Stimulated activated CD8-positive, alpha-beta memory T cell treated with anti-CD3 and anti-CD28 coated beads, Interleukin-12 subunit alpha, Interleukin-12 subunit beta, amount 100 ng/mL, for 4 hours (primary cell): Measurements from ENCODE around the gene ANKRD33.

ENCODE experiments used
- DNase-seq: peaks from one replicate; pipeline ENCODE4 v3.0.0-alpha.2; 2020; ENCODE audit warnings: low read depth

ANKRD33 gene

GRCh38 chr12:51887476-51888315 lies at the start of gene ANKRD33:
TSS of gene ANKRD33 (plus strand) at chr12:51888103. CDS start at chr12:51888187, 84 bp downstream.
- DNase-seq: no peak

GRCh38 chr12:51838762-51839161 lies 49.1 kb upstream of the ANKRD33 start:
- no peak for DNase-seq

- no peak for DNase-seq
Measured at GRCh38 chr12:51839310-51839947, 48.5 kb upstream of the ANKRD33 start.

GRCh38 chr12:51840966-51841365 lies 46.9 kb upstream of the ANKRD33 start:
- no peak for DNase-seq

GRCh38 chr12:51841727-51842126 lies 46.2 kb upstream of the ANKRD33 start:
- no peak for DNase-seq

GRCh38 chr12:51844854-51845253 lies 43.0 kb upstream of the ANKRD33 start:
- DNase-seq: no peak

GRCh38 chr12:51845482-51845881 lies 42.4 kb upstream of the ANKRD33 start:
- no peak for DNase-seq

- DNase-seq: no peak
Measured at GRCh38 chr12:51846271-51846691, 41.6 kb upstream of the ANKRD33 start.

- DNase-seq: peak; percentile 25
Measured at GRCh38 chr12:51846911-51847642, 40.8 kb upstream of the ANKRD33 start.

GRCh38 chr12:51847643-51848325 lies 40.1 kb upstream of the ANKRD33 start:
- DNase-seq: no peak

GRCh38 chr12:51848326-51848727 lies 39.6 kb upstream of the ANKRD33 start, which contains the start of gene FIGNL2:
TSS of gene FIGNL2 (minus strand) at chr12:51848718. CDS start at chr12:51822413, 26,305 bp downstream.
- DNase-seq: no peak

GRCh38 chr12:51848841-51849735 lies 38.8 kb upstream of the ANKRD33 start:
- no peak for DNase-seq

- DNase-seq: no peak
Measured at GRCh38 chr12:51850081-51850964, 37.6 kb upstream of the ANKRD33 start.

- no peak for DNase-seq
Measured at GRCh38 chr12:51850965-51851299, 37.0 kb upstream of the ANKRD33 start.

GRCh38 chr12:51851413-51852124 lies 36.3 kb upstream of the ANKRD33 start:
- DNase-seq: no peak

GRCh38 chr12:51852404-51853137 lies 35.3 kb upstream of the ANKRD33 start:
- no peak for DNase-seq

- DNase-seq: no peak
Measured at GRCh38 chr12:51855586-51856428, 32.1 kb upstream of the ANKRD33 start.

GRCh38 chr12:51860986-51861385 lies 26.9 kb upstream of the ANKRD33 start:
- no peak for DNase-seq
